HEK293 (cell line): ENCODE results near the gene ANO7.
"Not testable (repeated sequence)": the region's sequence is repeated elsewhere in the genome, so short reads cannot be mapped to it uniquely, and the experiment has no call there.

Source experiments
- CTCF ChIA-PET: fragments of 350-600 bp; formaldehyde crosslinking; extraction: SDS; loops from one replicate; lab custom pipeline; 2021; ENCODE audit warnings: antibody characterized with exemption; lab: Yijun Ruan, JAX
- POLR2A ChIA-PET: fragments of 300-600 bp; formaldehyde crosslinking; extraction: SDS; loops from one replicate; lab custom pipeline; 2020; ENCODE audit warnings: antibody characterized with exemption, inconsistent platforms; lab: Yijun Ruan, JAX
- H3K27ac ChIP-seq: fragments of 200-500 bp; sonication (Bioruptor generic); 2 replicates; pipeline ENCODE4 v1.5.1; 2014; ENCODE audit warnings: low read depth, low read length, control low read depth, inconsistent platforms; ENCODE audit errors: extremely low read depth
- H3K36me3 ChIP-seq, 2 experiments: fragments of 200-500 bp in 1 of 2; sonication (Bioruptor generic) in 1 of 2; 1 replicate in 1 of 2; 2 replicates in 1 of 2; pipeline ENCODE4 v1.5.1; 2014 to 2017; ENCODE audit warnings: inconsistent platforms in 2 of 2, low read length in 2 of 2; ENCODE audit not compliant: control insufficient read depth in 2 of 2, insufficient read depth in 1 of 2
- H3K4me1 ChIP-seq: fragments of 200-500 bp; sonication (Bioruptor generic); 2 replicates; pipeline ENCODE4 v1.5.1; 2014; ENCODE audit warnings: mild to moderate bottlenecking, low read length, inconsistent platforms; ENCODE audit not compliant: control insufficient read depth, insufficient read depth
- H3K4me3 ChIP-seq: 2 replicates; pipeline ENCODE4 v1.5.1; 2011; ENCODE audit warnings: low read depth, mild to moderate bottlenecking, control low read depth, low read length, moderate library complexity
- H3K9me3 ChIP-seq: fragments of 200-500 bp; sonication (Bioruptor generic); 2 replicates; pipeline ENCODE4 v1.5.1; 2014; ENCODE audit warnings: low read depth, low read length, inconsistent platforms; ENCODE audit not compliant: control insufficient read depth, insufficient read depth
- FEZF1 ChIP-seq: fragments of 450-650 bp; formaldehyde crosslinking; IDR thresholded peaks from 2 replicates; pipeline ENCODE4 v1.5.1; 2016; ENCODE audit warnings: missing biosample characterization, missing genetic modification characterization
- MEIS1 ChIP-seq: sonication (generic); formaldehyde crosslinking; IDR thresholded peaks from 2 replicates; pipeline ENCODE4 v1.8.1; 2022; ENCODE audit warnings: missing genetic modification reagents, mild to moderate bottlenecking, borderline replicate concordance
- OVOL3 ChIP-seq: fragments of 450-650 bp; formaldehyde crosslinking; IDR thresholded peaks from 2 replicates; pipeline ENCODE4 v1.5.1; 2016; ENCODE audit warnings: missing biosample characterization, missing genetic modification characterization
- SETDB1 ChIP-seq: IDR thresholded peaks from one replicate; pipeline ENCODE4 v1.6.1; 2017; ENCODE audit warnings: mild to moderate bottlenecking, low read length, moderate library complexity, mixed read lengths; ENCODE audit not compliant: insufficient read length
- SP2 ChIP-seq: fragments of 450-650 bp; formaldehyde crosslinking; IDR thresholded peaks from 2 replicates; pipeline ENCODE4 v1.5.1; 2016; ENCODE audit warnings: missing biosample characterization, missing genetic modification characterization
- TRIM28 ChIP-seq: IDR thresholded peaks from 2 replicates; pipeline ENCODE4 v1.6.1; 2011; ENCODE audit warnings: low read length, control low read depth, borderline replicate concordance
- ZFP37 ChIP-seq: fragments of 450-650 bp; formaldehyde crosslinking; IDR thresholded peaks from 2 replicates; pipeline ENCODE4 v1.5.1; 2016; ENCODE audit warnings: missing biosample characterization, missing genetic modification characterization
- ZFP41 ChIP-seq: fragments of 450-650 bp; formaldehyde crosslinking; IDR thresholded peaks from 2 replicates; pipeline ENCODE4 v1.5.1; 2016; ENCODE audit warnings: missing biosample characterization, missing genetic modification characterization, borderline replicate concordance
- ZNF10 ChIP-seq: fragments of 450-650 bp; formaldehyde crosslinking; IDR thresholded peaks from 2 replicates; pipeline ENCODE4 v1.5.1; 2017; ENCODE audit warnings: missing biosample characterization, missing genetic modification characterization
- ZNF121 ChIP-seq: fragments of 450-650 bp; formaldehyde crosslinking; IDR thresholded peaks from 2 replicates; pipeline ENCODE4 v1.5.1; 2016; ENCODE audit warnings: missing biosample characterization, missing genetic modification characterization
- ZNF133 ChIP-seq: fragments of 450-650 bp; formaldehyde crosslinking; IDR thresholded peaks from 2 replicates; pipeline ENCODE4 v1.5.1; 2016; ENCODE audit warnings: missing biosample characterization, missing genetic modification characterization
- ZNF169 ChIP-seq: fragments of 450-650 bp; formaldehyde crosslinking; IDR thresholded peaks from 2 replicates; pipeline ENCODE4 v1.5.1; 2016; ENCODE audit warnings: missing biosample characterization, missing genetic modification characterization
- ZNF221 ChIP-seq: fragments of 450-650 bp; formaldehyde crosslinking; IDR thresholded peaks from 2 replicates; pipeline ENCODE4 v1.5.1; 2017; ENCODE audit warnings: missing biosample characterization, missing genetic modification characterization, borderline replicate concordance
- ZNF239 ChIP-seq: fragments of 450-650 bp; formaldehyde crosslinking; IDR thresholded peaks from 2 replicates; pipeline ENCODE4 v1.5.1; 2016; ENCODE audit warnings: missing biosample characterization, missing genetic modification characterization
- ZNF302 ChIP-seq: fragments of 450-650 bp; formaldehyde crosslinking; IDR thresholded peaks from 2 replicates; pipeline ENCODE4 v1.5.1; 2016; ENCODE audit warnings: missing biosample characterization, missing genetic modification characterization, low read depth
- ZNF473 ChIP-seq: fragments of 450-650 bp; formaldehyde crosslinking; IDR thresholded peaks from 2 replicates; pipeline ENCODE4 v1.5.1; 2017; ENCODE audit warnings: missing biosample characterization, missing genetic modification characterization
- ZNF529 ChIP-seq: fragments of 450-650 bp; formaldehyde crosslinking; IDR thresholded peaks from 2 replicates; pipeline ENCODE4 v1.5.1; 2017; ENCODE audit warnings: missing genetic modification characterization, missing biosample characterization; ENCODE audit not compliant: insufficient replicate concordance
- ZNF530 ChIP-seq: fragments of 450-650 bp; formaldehyde crosslinking; IDR thresholded peaks from 2 replicates; pipeline ENCODE4 v1.5.1; 2016; ENCODE audit warnings: low read depth, missing biosample characterization, missing genetic modification characterization
- ZNF560 ChIP-seq: fragments of 450-650 bp; formaldehyde crosslinking; IDR thresholded peaks from 2 replicates; pipeline ENCODE4 v1.5.1; 2017; ENCODE audit warnings: missing biosample characterization, missing genetic modification characterization, borderline replicate concordance
- ZNF561 ChIP-seq: fragments of 450-650 bp; IDR thresholded peaks from 2 replicates; pipeline ENCODE4 v1.5.1; 2018; ENCODE audit warnings: missing biosample characterization, missing genetic modification characterization, borderline replicate concordance
- ZNF660 ChIP-seq: fragments of 450-650 bp; IDR thresholded peaks from 2 replicates; pipeline ENCODE4 v1.5.1; 2018; ENCODE audit warnings: missing biosample characterization, mild to moderate bottlenecking, missing genetic modification characterization
- ZNF76 ChIP-seq: fragments of 450-650 bp; formaldehyde crosslinking; IDR thresholded peaks from 2 replicates; pipeline ENCODE4; 2016; ENCODE audit warnings: low read depth, missing biosample characterization, missing genetic modification characterization, borderline replicate concordance
- ZNF776 ChIP-seq: fragments of 450-650 bp; formaldehyde crosslinking; IDR thresholded peaks from 2 replicates; pipeline ENCODE4 v1.5.0; 2017; ENCODE audit warnings: missing biosample characterization, missing genetic modification characterization, borderline replicate concordance
- ZXDB ChIP-seq: fragments of 450-650 bp; formaldehyde crosslinking; IDR thresholded peaks from 2 replicates; pipeline ENCODE4 v1.5.1; 2016; ENCODE audit warnings: missing biosample characterization, missing genetic modification characterization
- TF ChIP-seq, protein P1 (sequence below): fragments of 450-650 bp; formaldehyde crosslinking; IDR thresholded peaks from 2 replicates; pipeline ENCODE4 v1.5.1; 2016; ENCODE audit warnings: missing biosample characterization, missing genetic modification characterization
- TF ChIP-seq, protein P2 (sequence below): fragments of 450-650 bp; formaldehyde crosslinking; IDR thresholded peaks from 2 replicates; pipeline ENCODE4 v1.5.1; 2016; ENCODE audit warnings: missing biosample characterization, missing genetic modification characterization
- TF ChIP-seq, protein P3 (sequence below): fragments of 450-650 bp; formaldehyde crosslinking; IDR thresholded peaks from 2 replicates; pipeline ENCODE4 v1.5.1; 2016; ENCODE audit warnings: missing biosample characterization, missing genetic modification characterization

Gene ANO7

DNA sequence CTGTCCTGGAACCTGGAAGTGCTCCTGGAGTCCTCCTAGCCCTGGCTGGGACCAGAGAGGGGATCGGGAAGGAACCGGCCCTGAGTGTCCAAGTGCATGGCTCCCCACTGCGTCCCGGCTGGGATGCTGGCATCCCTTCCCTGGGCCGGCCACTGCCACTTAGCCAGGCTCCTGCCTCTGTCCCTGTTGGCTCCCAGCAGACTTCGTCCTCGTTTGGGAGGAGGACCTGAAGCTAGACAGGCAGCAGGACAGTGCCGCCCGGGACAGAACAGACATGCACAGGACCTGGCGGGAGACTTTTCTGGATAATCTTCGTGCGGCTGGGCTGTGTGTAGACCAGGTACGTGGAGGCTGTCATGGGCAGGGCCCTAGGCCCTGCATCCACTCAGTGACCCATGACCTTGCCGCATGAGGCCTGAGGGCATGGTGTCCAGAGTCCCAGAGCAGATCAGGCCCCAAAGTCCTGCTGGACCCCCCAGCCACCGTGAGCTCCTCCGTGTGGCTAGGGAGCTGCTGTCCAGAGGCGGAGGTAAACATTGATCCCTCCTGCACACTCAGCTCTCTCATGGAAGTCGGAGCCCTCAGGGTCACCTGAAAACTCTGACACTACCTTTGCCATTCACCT lies 7.1 kb downstream of the ANO7 start:
- ChIA-PET CTCF (interaction anchor here (0.7 kb wide), 1 partner anchor 23 kb away, joined by 4 read pairs; no protein-coding TSS in a partner anchor), POLR2A (no interaction called here)
- H3K4me1 ChIP-seq: no peaks in the 10 kb centered on the region
- no peak overlapping the region for H3K4me3 ChIP-seq
- H3K9me3 ChIP-seq: no peaks in the 10 kb centered on the region
- no peaks in the 10 kb centered on the region for H3K36me3 ChIP-seq
- no peak overlapping the region for H3K27ac ChIP-seq
- no peak for TF ChIP-seq ZXDB
- TF ChIP-seq ZNF10 (tag by site-specific recombination): no peak
- TF ChIP-seq ZNF221 (tag by site-specific recombination): no peak
- no peak for TF ChIP-seq ZNF239 (tag by site-specific recombination)
- TF ChIP-seq ZNF76 (tag by site-specific recombination): no peak
- no peak for TF ChIP-seq ZNF660 (tag by site-specific recombination)
- no peak for TF ChIP-seq SP2
- no peak for TF ChIP-seq ZFP41 (tag by site-specific recombination)
- no peak for TF ChIP-seq ZNF121 (tag by site-specific recombination)
- no peak for TF ChIP-seq ZNF302 (tag by site-specific recombination)
- TF ChIP-seq OVOL3 (tag by site-specific recombination): no peak
- TF ChIP-seq ZNF561: no peak
- TF ChIP-seq TRIM28: no peak
- no peak for TF ChIP-seq ZFP37 (tag by site-specific recombination)
- no peak for TF ChIP-seq ZNF529 (tag by site-specific recombination)
- no peak for TF ChIP-seq ZNF473 (tag by site-specific recombination)

DNA sequence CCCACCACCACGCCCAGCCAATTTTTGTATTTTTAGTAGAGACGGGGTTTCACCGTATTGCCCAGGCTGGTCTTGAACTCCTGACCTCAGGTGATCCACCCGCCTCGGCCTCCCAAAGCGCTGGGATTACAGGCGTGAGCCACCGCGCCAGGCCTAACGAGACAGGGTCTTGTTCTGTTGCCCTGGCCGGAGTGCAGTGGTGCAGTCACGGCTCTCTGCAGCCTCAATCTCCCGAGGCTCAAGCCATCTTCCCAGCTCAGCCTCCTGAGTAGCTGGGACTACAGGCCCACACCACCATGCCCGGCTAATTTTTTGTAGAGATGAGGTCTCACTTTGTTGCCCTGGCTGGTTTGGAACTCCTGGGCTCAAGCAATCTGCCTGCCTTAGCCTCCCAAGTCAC lies 8.8 kb downstream of the ANO7 start:
- CTCF ChIA-PET: not testable (repeated sequence)
- POLR2A ChIA-PET: interaction anchor here (0.8 kb wide), 1 partner anchor 85 kb away, joined by 7 read pairs; no protein-coding TSS in a partner anchor

DNA sequence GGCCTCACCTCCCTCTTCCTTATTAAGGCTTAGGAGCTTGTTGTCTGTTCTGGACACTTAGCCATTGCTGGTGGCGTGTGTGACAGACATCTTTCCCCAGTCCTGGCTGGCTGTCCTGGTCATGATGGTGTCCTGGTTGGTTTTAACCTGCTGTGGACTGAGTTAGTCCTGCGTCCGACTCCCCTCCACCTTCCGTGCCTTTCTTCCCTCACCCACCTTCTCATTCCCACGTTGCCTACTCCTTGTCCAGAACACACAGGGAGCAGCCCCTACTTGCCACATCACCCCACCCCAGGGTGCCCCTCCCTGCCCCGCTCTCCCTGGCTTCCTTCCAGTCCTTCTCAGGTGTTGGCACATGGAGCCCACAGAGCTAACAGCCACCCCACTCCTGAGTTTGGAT lies 9.5 kb downstream of the ANO7 start:
- Histone ChIP-seq H3K27ac (no peak overlapping the region), H3K9me3 (no peaks in the 10 kb centered on the region), H3K4me3 (no peak overlapping the region), H3K36me3 (no peaks in the 10 kb centered on the region), H3K4me1 (no peaks in the 10 kb centered on the region)
- ChIA-PET CTCF (no interaction called here), POLR2A (interaction anchor here (0.8 kb wide), 1 partner anchor 85 kb away, joined by 7 read pairs; no protein-coding TSS in a partner anchor)
- TF ChIP-seq, protein P1, sequence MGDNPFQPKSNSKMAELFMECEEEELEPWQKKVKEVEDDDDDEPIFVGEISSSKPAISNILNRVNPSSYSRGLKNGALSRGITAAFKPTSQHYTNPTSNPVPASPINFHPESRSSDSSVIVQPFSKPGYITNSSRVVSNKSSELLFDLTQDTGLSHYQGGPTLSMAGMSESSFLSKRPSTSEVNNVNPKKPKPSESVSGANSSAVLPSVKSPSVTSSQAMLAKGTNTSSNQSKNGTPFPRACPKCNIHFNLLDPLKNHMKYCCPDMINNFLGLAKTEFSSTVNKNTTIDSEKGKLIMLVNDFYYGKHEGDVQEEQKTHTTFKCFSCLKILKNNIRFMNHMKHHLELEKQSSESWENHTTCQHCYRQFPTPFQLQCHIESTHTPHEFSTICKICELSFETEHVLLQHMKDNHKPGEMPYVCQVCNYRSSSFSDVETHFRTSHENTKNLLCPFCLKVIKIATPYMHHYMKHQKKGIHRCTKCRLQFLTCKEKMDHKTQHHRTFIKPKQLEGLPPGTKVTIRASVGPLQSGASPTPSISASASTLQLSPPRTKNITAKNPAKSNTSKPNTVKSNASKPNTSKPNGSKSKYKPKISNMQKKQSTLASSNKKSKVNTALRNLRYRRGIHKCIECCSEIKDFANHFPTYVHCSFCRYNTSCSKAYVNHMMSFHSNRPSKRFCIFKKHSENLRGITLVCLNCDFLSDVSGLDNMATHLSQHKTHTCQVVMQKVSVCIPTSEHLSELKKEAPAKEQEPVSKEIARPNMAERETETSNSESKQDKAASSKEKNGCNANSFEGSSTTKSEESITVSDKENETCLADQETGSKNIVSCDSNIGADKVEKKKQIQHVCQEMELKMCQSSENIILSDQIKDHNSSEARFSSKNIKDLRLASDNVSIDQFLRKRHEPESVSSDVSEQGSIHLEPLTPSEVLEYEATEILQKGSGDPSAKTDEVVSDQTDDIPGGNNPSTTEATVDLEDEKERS (tag by site-specific recombination): no peak
- TF ChIP-seq, protein P2, sequence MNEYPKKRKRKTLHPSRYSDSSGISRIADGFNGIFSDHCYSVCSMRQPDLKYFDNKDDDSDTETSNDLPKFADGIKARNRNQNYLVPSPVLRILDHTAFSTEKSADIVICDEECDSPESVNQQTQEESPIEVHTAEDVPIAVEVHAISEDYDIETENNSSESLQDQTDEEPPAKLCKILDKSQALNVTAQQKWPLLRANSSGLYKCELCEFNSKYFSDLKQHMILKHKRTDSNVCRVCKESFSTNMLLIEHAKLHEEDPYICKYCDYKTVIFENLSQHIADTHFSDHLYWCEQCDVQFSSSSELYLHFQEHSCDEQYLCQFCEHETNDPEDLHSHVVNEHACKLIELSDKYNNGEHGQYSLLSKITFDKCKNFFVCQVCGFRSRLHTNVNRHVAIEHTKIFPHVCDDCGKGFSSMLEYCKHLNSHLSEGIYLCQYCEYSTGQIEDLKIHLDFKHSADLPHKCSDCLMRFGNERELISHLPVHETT (tag by site-specific recombination): no peak
- TF ChIP-seq MEIS1 (CRISPR knock-in tag) (no peak), ZFP37 (tag by site-specific recombination) (no peak), ZNF169 (tag by site-specific recombination) (no peak), ZNF530 (tag by site-specific recombination) (no peak), ZNF560 (tag by site-specific recombination) (no peak), ZNF776 (tag by site-specific recombination) (no peak), SETDB1 (no peak), ZNF133 (tag by site-specific recombination) (no peak), FEZF1 (no peak)
- TF ChIP-seq, protein P3, sequence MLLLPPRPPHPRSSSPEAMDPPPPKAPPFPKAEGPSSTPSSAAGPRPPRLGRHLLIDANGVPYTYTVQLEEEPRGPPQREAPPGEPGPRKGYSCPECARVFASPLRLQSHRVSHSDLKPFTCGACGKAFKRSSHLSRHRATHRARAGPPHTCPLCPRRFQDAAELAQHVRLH (tag by site-specific recombination): no peak

More for the DNA sequence above, 8.8 kb downstream of the ANO7 start:
- H3K36me3 ChIP-seq, H3K4me3 ChIP-seq, H3K27ac ChIP-seq, H3K4me1 ChIP-seq, H3K9me3 ChIP-seq: not testable (repeated sequence)
